Measurements from ENCODE around the gene LPP.
"Not testable (repeated sequence)": the region's sequence is repeated elsewhere in the genome, so short reads cannot be mapped to it uniquely, and the experiment has no call there.

DNA sequence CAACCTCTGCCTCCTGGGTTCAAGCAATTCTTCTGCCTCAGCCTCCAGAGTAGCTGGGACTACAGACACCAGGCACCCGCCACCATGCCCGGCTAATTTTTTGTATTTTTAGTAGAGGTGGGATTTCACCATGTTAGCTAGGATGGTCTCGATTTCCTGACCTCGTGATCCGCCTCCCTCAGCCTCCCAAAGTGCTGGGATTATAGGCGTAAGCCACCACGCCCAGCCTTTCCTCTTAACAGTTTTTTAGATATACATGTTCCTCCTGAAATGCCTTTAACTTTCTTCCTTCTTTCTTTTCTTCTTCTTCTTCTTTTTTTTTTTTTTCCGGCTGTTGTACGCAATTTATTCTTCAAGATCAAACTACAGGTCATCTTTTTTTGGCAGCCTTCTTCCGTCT lies 548.1 kb downstream of the LPP start:
- TF ChIP-seq, protein P1, sequence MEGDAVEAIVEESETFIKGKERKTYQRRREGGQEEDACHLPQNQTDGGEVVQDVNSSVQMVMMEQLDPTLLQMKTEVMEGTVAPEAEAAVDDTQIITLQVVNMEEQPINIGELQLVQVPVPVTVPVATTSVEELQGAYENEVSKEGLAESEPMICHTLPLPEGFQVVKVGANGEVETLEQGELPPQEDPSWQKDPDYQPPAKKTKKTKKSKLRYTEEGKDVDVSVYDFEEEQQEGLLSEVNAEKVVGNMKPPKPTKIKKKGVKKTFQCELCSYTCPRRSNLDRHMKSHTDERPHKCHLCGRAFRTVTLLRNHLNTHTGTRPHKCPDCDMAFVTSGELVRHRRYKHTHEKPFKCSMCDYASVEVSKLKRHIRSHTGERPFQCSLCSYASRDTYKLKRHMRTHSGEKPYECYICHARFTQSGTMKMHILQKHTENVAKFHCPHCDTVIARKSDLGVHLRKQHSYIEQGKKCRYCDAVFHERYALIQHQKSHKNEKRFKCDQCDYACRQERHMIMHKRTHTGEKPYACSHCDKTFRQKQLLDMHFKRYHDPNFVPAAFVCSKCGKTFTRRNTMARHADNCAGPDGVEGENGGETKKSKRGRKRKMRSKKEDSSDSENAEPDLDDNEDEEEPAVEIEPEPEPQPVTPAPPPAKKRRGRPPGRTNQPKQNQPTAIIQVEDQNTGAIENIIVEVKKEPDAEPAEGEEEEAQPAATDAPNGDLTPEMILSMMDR (IDR thresholded peaks at IDR 0.05; ENCODE audit: insufficient read depth, low read length): not testable (repeated sequence)
- TF ChIP-seq POLR2AphosphoS5 (IDR thresholded peaks at IDR 0.05; ENCODE audit: low read depth); GABPA (IDR thresholded peaks at IDR 0.05; ENCODE audit: low read depth); SPI1 (IDR thresholded peaks at IDR 0.05; ENCODE audit: borderline replicate concordance, low read depth): not testable (repeated sequence)
- TF ChIP-seq, protein P2, sequence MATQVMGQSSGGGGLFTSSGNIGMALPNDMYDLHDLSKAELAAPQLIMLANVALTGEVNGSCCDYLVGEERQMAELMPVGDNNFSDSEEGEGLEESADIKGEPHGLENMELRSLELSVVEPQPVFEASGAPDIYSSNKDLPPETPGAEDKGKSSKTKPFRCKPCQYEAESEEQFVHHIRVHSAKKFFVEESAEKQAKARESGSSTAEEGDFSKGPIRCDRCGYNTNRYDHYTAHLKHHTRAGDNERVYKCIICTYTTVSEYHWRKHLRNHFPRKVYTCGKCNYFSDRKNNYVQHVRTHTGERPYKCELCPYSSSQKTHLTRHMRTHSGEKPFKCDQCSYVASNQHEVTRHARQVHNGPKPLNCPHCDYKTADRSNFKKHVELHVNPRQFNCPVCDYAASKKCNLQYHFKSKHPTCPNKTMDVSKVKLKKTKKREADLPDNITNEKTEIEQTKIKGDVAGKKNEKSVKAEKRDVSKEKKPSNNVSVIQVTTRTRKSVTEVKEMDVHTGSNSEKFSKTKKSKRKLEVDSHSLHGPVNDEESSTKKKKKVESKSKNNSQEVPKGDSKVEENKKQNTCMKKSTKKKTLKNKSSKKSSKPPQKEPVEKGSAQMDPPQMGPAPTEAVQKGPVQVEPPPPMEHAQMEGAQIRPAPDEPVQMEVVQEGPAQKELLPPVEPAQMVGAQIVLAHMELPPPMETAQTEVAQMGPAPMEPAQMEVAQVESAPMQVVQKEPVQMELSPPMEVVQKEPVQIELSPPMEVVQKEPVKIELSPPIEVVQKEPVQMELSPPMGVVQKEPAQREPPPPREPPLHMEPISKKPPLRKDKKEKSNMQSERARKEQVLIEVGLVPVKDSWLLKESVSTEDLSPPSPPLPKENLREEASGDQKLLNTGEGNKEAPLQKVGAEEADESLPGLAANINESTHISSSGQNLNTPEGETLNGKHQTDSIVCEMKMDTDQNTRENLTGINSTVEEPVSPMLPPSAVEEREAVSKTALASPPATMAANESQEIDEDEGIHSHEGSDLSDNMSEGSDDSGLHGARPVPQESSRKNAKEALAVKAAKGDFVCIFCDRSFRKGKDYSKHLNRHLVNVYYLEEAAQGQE (IDR thresholded peaks at IDR 0.05; ENCODE audit: insufficient replicate concordance, low read depth): not testable (repeated sequence)
